PC-9 (cell line): ENCODE data around the gene DMRTB1. TPM values are rescaled to one million over a fixed set of nuclear protein-coding genes. Genes with fewer than 3 reads are reported as not detected.
A peak's percentile ranks its signal among the peaks of the same experiment; 100 is the strongest.

Experiments used
- BruUV-seq: library from RNA; stranded (reverse); fragments of 400-500 nt; replicated peaks from 2 replicates; lab custom pipeline; 2021; lab: Mats Ljungman, UMichigan
- CTCF ChIA-PET: fragments of 300-600 bp; sonication (Branson Sonifier 250); formaldehyde crosslinking; loops from one replicate; lab custom pipeline; 2022; ENCODE audit warnings: antibody characterized with exemption; lab: Charles Lee
- POLR2A ChIA-PET: fragments of 300-600 bp; sonication (Branson Sonifier 250); formaldehyde crosslinking; loops from one replicate; lab custom pipeline; 2022; ENCODE audit warnings: antibody characterized with exemption; ENCODE audit not compliant: unreplicated experiment; lab: Charles Lee
- DNase-seq, 2 experiments: peaks; one replicate each; pipeline versions ENCODE4 v3.0.0 to v3.0.0-alpha.2; 2015 to 2022; ENCODE audit warnings: mixed read lengths in 1 of 2
- H2AFZ ChIP-seq: fragments of 200-600 bp; sonication (generic); 2 replicates; pipeline ENCODE4 v1.8.1; 2017; ENCODE audit warnings: antibody characterized with exemption
- H3F3A ChIP-seq: fragments of 200-600 bp; sonication (generic); 2 replicates; pipeline ENCODE4 v1.8.1; 2017; ENCODE audit warnings: antibody characterized with exemption, mild to moderate bottlenecking, low read depth; ENCODE audit not compliant: insufficient read depth
- H3K27ac ChIP-seq: fragments of 200-600 bp; sonication (generic); 2 replicates; pipeline ENCODE4 v1.6.1; 2016; ENCODE audit warnings: mixed run types
- H3K27me3 ChIP-seq: fragments of 200-600 bp; sonication (generic); 2 replicates; pipeline ENCODE4 v1.6.1; 2016; ENCODE audit warnings: low read depth, mixed run types; ENCODE audit not compliant: insufficient read depth
- H3K36me3 ChIP-seq: fragments of 200-600 bp; sonication (generic); 2 replicates; pipeline ENCODE4 v1.6.1; 2016; ENCODE audit warnings: low read depth, mixed run types
- H3K4me1 ChIP-seq: fragments of 200-600 bp; sonication (generic); replicated peaks from 2 replicates; pipeline ENCODE4 v1.6.1; 2016; ENCODE audit warnings: mixed run types; ENCODE audit not compliant: insufficient read depth
- H3K4me2 ChIP-seq: fragments of 200-600 bp; sonication (generic); 2 replicates; pipeline ENCODE4 v1.6.1; 2017; ENCODE audit warnings: mixed run types
- H3K4me3 ChIP-seq: fragments of 200-600 bp; sonication (generic); 2 replicates; pipeline ENCODE4 v1.6.1; 2016; ENCODE audit warnings: mixed run types
- H3K79me2 ChIP-seq: fragments of 200-600 bp; sonication (generic); 2 replicates; pipeline ENCODE4 v1.6.1; 2017; ENCODE audit warnings: low read depth, mixed run types
- H3K9me2 ChIP-seq: fragments of 200-600 bp; sonication (generic); 2 replicates; pipeline ENCODE4 v1.8.1; 2017; ENCODE audit warnings: mild to moderate bottlenecking; ENCODE audit not compliant: insufficient read depth
- H3K9me3 ChIP-seq: fragments of 200-600 bp; sonication (generic); 2 replicates; pipeline ENCODE4 v1.8.1; 2016; ENCODE audit warnings: low read depth; ENCODE audit not compliant: insufficient read depth
- H4K20me1 ChIP-seq: fragments of 200-600 bp; sonication (generic); 2 replicates; pipeline ENCODE4 v1.8.1; 2017; ENCODE audit not compliant: insufficient read depth
- CTCF ChIP-seq: fragments of 200-600 bp; sonication (generic); conservative IDR thresholded peaks from 2 replicates; pipeline ENCODE4 v1.6.1; 2017; ENCODE audit warnings: mixed run types, antibody characterized with exemption, mild to moderate bottlenecking, moderate library complexity
- EZH2 ChIP-seq: fragments of 200-600 bp; sonication (generic); IDR thresholded peaks from 2 replicates; pipeline ENCODE4 v1.8.0; 2017; ENCODE audit warnings: antibody characterized with exemption, low read depth
- intact Hi-C: fragments of 100-400 bp; cut with micrococcal nuclease; formaldehyde crosslinking; loops from one replicate; pipeline ENCODE4 v1.10.0; 2022; ENCODE audit not compliant: unreplicated experiment
- total RNA-seq: library from RNA; stranded (reverse); gene quantifications from 2 replicates; pipeline ENCODE4 v1.2.3, GENCODE V29; 2021

The DMRTB1 gene
- total RNA-seq, 1 experiment from 2014 or later = not detected

DNA sequence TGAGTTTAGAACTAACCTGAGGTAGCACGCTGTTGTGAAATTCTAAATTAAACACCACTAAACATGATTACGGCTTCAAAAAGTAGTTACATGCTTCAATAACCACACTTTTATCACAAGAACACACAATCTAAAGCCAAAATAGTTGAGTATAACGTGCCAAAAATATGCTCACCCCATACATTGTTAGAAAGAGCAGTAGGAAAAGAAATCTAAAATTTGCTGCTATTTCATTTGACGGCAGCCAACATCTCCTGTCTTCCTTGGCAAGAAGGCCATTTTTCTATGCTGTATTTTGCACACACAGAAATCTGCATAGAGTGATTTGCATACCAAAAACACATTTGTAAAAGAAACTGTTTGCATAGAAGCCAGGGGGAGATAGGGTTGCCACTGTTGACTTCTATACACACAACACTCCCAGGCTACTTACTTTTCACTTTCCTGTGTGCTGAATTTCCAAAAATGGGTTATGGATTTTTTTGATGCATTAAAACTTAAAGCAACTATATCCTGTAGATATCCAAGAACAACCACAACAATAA lies 42.9 kb upstream of the DMRTB1 start:
- H3K27me3 ChIP-seq = 0 out of 2 replicates have a peak, but pooled peaks cover 7% of the 10 kb centered on the region
- no peak overlapping the region for H2AFZ ChIP-seq
- H3K4me1 ChIP-seq = peaks cover 32% of the 10 kb centered on the region
- DNase-seq = no peak
- CTCF ChIA-PET = no interaction called here
- BruUV-seq = no TSS peak
- H3K9me2 ChIP-seq = no peaks in the 10 kb centered on the region
- H3K4me2 ChIP-seq = no peak overlapping the region
- H3K9me3 ChIP-seq = 0 out of 2 replicates have a peak, but pooled peaks cover 2% of the 10 kb centered on the region
- H3K27ac ChIP-seq = no peak overlapping the region
- no peak overlapping the region for H3K4me3 ChIP-seq
- no peaks in the 10 kb centered on the region for H3K79me2 ChIP-seq
- POLR2A ChIA-PET = no interaction called here
- intact Hi-C loops = no loop called here
- H3F3A ChIP-seq = peaks cover 30% of the 10 kb centered on the region
- H3K36me3 ChIP-seq = no peaks in the 10 kb centered on the region
- H4K20me1 ChIP-seq = no peaks in the 10 kb centered on the region
- no peak for TF ChIP-seq EZH2
- TF ChIP-seq CTCF = no peak

DNA sequence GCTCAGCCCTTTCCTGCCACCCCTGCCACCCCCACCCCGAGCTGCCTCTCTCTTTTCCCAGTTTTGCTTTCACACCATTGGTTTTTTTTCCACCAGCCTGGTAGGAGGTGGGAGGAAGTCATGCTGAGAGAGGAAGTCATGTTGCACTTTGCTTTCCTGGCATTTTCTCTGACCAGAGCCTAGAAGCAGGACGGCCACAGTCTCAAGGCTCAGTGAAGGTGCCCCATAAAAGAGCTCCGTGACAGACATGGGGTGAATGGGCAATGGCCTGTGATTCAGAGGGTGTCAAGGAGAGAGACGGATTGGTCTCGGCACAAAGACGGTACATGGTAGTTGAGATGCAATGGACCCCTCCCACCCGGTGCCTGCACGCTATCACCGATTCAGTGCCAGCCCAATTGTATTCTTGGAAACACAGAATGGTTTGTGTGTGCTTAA lies 42.1 kb upstream of the DMRTB1 start:
- no peaks in the 10 kb centered on the region for H3K36me3 ChIP-seq
- H2AFZ ChIP-seq = no peak overlapping the region
- H3K4me1 ChIP-seq = peaks cover 24% of the 10 kb centered on the region
- 0 out of 2 replicates have a peak, but pooled peaks cover 3% of the 10 kb centered on the region for H3K9me3 ChIP-seq
- 0 out of 2 replicates have a peak, but pooled peaks cover 7% of the 10 kb centered on the region for H3K27me3 ChIP-seq
- H3F3A ChIP-seq = peaks cover 23% of the 10 kb centered on the region
- H3K4me2 ChIP-seq = no peak overlapping the region
- no peaks in the 10 kb centered on the region for H3K9me2 ChIP-seq
- DNase-seq = peak in 1 of 2 experiments; percentile 8
- no peak overlapping the region for H3K4me3 ChIP-seq
- ChIA-PET POLR2A (no interaction called here), CTCF (no interaction called here)
- intact Hi-C loops = no loop called here
- no TSS peak for BruUV-seq
- no peaks in the 10 kb centered on the region for H3K79me2 ChIP-seq
- no peak overlapping the region for H3K27ac ChIP-seq
- TF ChIP-seq EZH2 = no peak
- TF ChIP-seq CTCF = no peak
- H4K20me1 ChIP-seq = no peaks in the 10 kb centered on the region

GRCh38 chr1:53419034-53419433 lies 40.2 kb upstream of the DMRTB1 start:
- Histone ChIP-seq H3K4me1 (peaks cover 5% of the 10 kb centered on the region), H3K4me3 (no peak overlapping the region), H3K9me3 (0 out of 2 replicates have a peak, but pooled peaks cover 3% of the 10 kb centered on the region), H3K79me2 (no peaks in the 10 kb centered on the region), H3K27ac (no peak overlapping the region), H3K36me3 (no peaks in the 10 kb centered on the region), H3K4me2 (no peak overlapping the region), H3K27me3 (0 out of 2 replicates have a peak, but pooled peaks cover 7% of the 10 kb centered on the region), H3K9me2 (no peaks in the 10 kb centered on the region), H3F3A (peaks cover 5% of the 10 kb centered on the region; the same call in 1 of the 2 replicates), H2AFZ (no peak overlapping the region), H4K20me1 (no peaks in the 10 kb centered on the region)
- CTCF ChIA-PET = no interaction called here
- POLR2A ChIA-PET = no interaction called here
- DNase-seq = no peak
- TF ChIP-seq CTCF = no peak
- TF ChIP-seq EZH2 = no peak
- no TSS peak for BruUV-seq
- intact Hi-C loops = no loop called here
